B cell (primary cell): ENCODE results near the gene ABCC5. TPM values are rescaled to one million over a fixed set of nuclear protein-coding genes. Genes with fewer than 3 reads are reported as not detected.

ENCODE experiments used
- ATAC-seq: fragments of 200-7000 bp; cut with Tn5 transposase; one replicate; pipeline ENCODE4 v1.10.0; 2021; ENCODE audit warnings: low read depth, mild to moderate bottlenecking, moderate number of reproducible peaks, moderate library complexity
- CTCF ChIA-PET: fragments of 350-600 bp; sonication (Branson Sonifier 250); formaldehyde crosslinking; loops from one replicate; lab custom pipeline; 2021; ENCODE audit warnings: antibody characterized with exemption, inconsistent platforms; lab: Charles Lee
- POLR2A ChIA-PET: fragments of 350-600 bp; sonication (Branson Sonifier 250); formaldehyde crosslinking; loops from one replicate; lab custom pipeline; 2021; ENCODE audit warnings: antibody characterized with exemption; lab: Charles Lee
- DNase-seq: peaks from one replicate; pipeline ENCODE4 v3.0.0; 2013
- H2AFZ ChIP-seq: 2 replicates; pipeline ENCODE4 v1.6.1; 2012; ENCODE audit warnings: mild to moderate bottlenecking, low read depth, low read length; ENCODE audit not compliant: insufficient read depth, poor library complexity, severe bottlenecking
- H3K27ac ChIP-seq, 2 donors: 1 replicate in 1 of 2; 2 replicates in 1 of 2; pipeline ENCODE4 v1.5.1; 2012 to 2013; ENCODE audit warnings: low read length in 2 of 2, mild to moderate bottlenecking in 2 of 2, moderate library complexity in 1 of 2
- H3K27me3 ChIP-seq, 4 experiments: fragments of 200-600 bp in 1 of 4; sonication (generic) in 1 of 4; replicated peaks in 1 of 4; 1 replicate in 2 of 4; 2 replicates in 2 of 4; pipeline versions ENCODE4 v1.6.1 to v1.7.0; 2013 to 2016; ENCODE audit warnings: low read length in 3 of 4, mild to moderate bottlenecking in 2 of 4, mixed read lengths in 1 of 4, moderate library complexity in 1 of 4; ENCODE audit not compliant: insufficient read depth in 4 of 4, control insufficient read depth in 3 of 4; ENCODE audit errors: control extremely low read depth in 1 of 4
- H3K36me3 ChIP-seq, 2 experiments: replicated peaks in 1 of 2; 1 replicate in 1 of 2; 2 replicates in 1 of 2; pipeline versions ENCODE4 v1.6.1 to v1.7.1; 2013; ENCODE audit warnings: low read length in 1 of 2; ENCODE audit not compliant: insufficient read depth in 2 of 2, control insufficient read depth in 1 of 2; ENCODE audit errors: control extremely low read depth in 1 of 2, extremely low read depth in 1 of 2
- H3K4me1 ChIP-seq, 2 donors: fragments of 200-600 bp in 1 of 2; sonication (generic) in 1 of 2; 1 replicate in 1 of 2; 2 replicates in 1 of 2; pipeline versions ENCODE4 v1.5.1 to v1.6.1; 2013 to 2017; ENCODE audit warnings: low read length in 2 of 2; ENCODE audit not compliant: control insufficient read depth in 2 of 2, insufficient read depth in 2 of 2
- H3K4me2 ChIP-seq: replicated peaks from 2 replicates; pipeline ENCODE3; 2012; ENCODE audit warnings: mild to moderate bottlenecking, low read depth, low read length; ENCODE audit not compliant: poor library complexity, severe bottlenecking
- H3K4me3 ChIP-seq, 5 experiments: fragments of 200-600 bp in 1 of 5; sonication (generic) in 1 of 5; 1 replicate in 3 of 5; 2 replicates in 2 of 5; pipeline versions ENCODE4 v1.5.1 to v1.7.0; 2011 to 2016; ENCODE audit warnings: low read length in 4 of 5, mild to moderate bottlenecking in 4 of 5, low read depth in 2 of 5, control low read depth in 1 of 5, moderate library complexity in 1 of 5; ENCODE audit not compliant: insufficient read depth in 1 of 5; ENCODE audit errors: control extremely low read depth in 1 of 5, extremely low read depth in 1 of 5
- H3K79me2 ChIP-seq: fragments of 200-600 bp; sonication (generic); one replicate; pipeline ENCODE4 v1.6.0; 2016; ENCODE audit warnings: low read length; ENCODE audit not compliant: control insufficient read depth, insufficient read depth
- H3K9ac ChIP-seq: fragments of 200-600 bp; sonication (generic); 2 replicates; pipeline ENCODE4 v1.6.1; 2017; ENCODE audit warnings: mild to moderate bottlenecking, low read length, moderate library complexity
- H3K9me3 ChIP-seq, 3 donors: one replicate each; pipeline versions ENCODE4 v1.6.1 to v1.7.1; 2013; ENCODE audit warnings: low read length in 2 of 3; ENCODE audit not compliant: control insufficient read depth in 2 of 3, insufficient read depth in 1 of 3; ENCODE audit errors: control extremely low read depth in 1 of 3
- H4K20me1 ChIP-seq: 2 replicates; pipeline ENCODE4 v1.6.0; 2012; ENCODE audit warnings: mild to moderate bottlenecking, low read length; ENCODE audit not compliant: insufficient read depth, control insufficient read depth, poor library complexity, severe bottlenecking
- H3K27ac Mint-ChIP-seq: one replicate; pipeline ENCODE4 v1.8.0; 2021; ENCODE audit warnings: mixed read lengths
- H3K27me3 Mint-ChIP-seq: one replicate; pipeline ENCODE4 v1.8.0; 2021; ENCODE audit warnings: mixed read lengths
- H3K4me1 Mint-ChIP-seq: one replicate; pipeline ENCODE4 v1.8.0; 2021; ENCODE audit warnings: mixed read lengths
- H3K4me3 Mint-ChIP-seq: one replicate; pipeline ENCODE4 v1.8.0; 2021; ENCODE audit warnings: mixed read lengths
- H3K9me3 Mint-ChIP-seq: one replicate; pipeline ENCODE4 v1.8.0; 2022; ENCODE audit warnings: mixed read lengths; ENCODE audit not compliant: insufficient read depth
- CTCF ChIP-seq: fragments of 200-600 bp; IDR thresholded peaks from one replicate; pipeline ENCODE4 v1.8.0; 2022; ENCODE audit warnings: antibody characterized with exemption, mild to moderate bottlenecking
- EZH2 ChIP-seq: IDR thresholded peaks from 2 replicates; pipeline ENCODE4 v1.6.1; 2012; ENCODE audit warnings: borderline replicate concordance, low read depth, mild to moderate bottlenecking, moderate library complexity, low read length; ENCODE audit not compliant: insufficient read depth, poor library complexity, severe bottlenecking
- WGBS: methylation state at CpG from one replicate; pipeline ENCODE4 v1.1.5; 2013; ENCODE audit warnings: missing lambda C conversion rate; ENCODE audit not compliant: insufficient coverage; 5-methylcytosine and 5-hydroxymethylcytosine counted together
- intact Hi-C: fragments of 100-400 bp; cut with micrococcal nuclease; formaldehyde crosslinking; loops from one replicate; pipeline ENCODE4 v1.10.0; 2022
- polyA plus RNA-seq: library from polyadenylated mRNA; depleted of rRNA; stranded (reverse); fragments of >200 nt; gene quantifications from 2 replicates; pipeline ENCODE4 v1.2.3, GENCODE V29; 2012
- total RNA-seq, 2 donors: library from RNA; stranded (reverse); fragments of 120-200 nt in 1 of 2; gene quantifications; 1 replicate in 1 of 2; 2 replicates in 1 of 2; pipeline versions ENCODE4 v1.2.3 to v1.2.4, GENCODE V29; 2013 to 2022

The ABCC5 gene
- total and polyA plus RNA-seq, 2 donors (not counting 1 experiment from before 2014, with no cell fraction given) = 13.4 to 29.5 TPM

- no peaks in the 10 kb centered on the region for H3K27me3 ChIP-seq
- ChIA-PET CTCF (interaction anchor here (0.7 to 5.6 kb wide), 15 partner anchors 10 to 299 kb away, joined by 3 to 84 read pairs (median 3); partner anchors contain the start of genes EIF2B5 and PARL), POLR2A (interaction anchor here (1.0 kb wide), 1 partner anchor 122 kb away, joined by 3 read pairs; no protein-coding TSS in a partner anchor)
- H3K4me2 ChIP-seq = peak overlapping the region; percentile 85
- intact Hi-C loops = loop anchor here (1.0 to 5.0 kb wide), 9 partner anchors 112 to 796 kb away; partner anchors contain the start of genes EIF2B5, PARL, PSMD2 and VPS8
- H4K20me1 ChIP-seq = no peaks in the 10 kb centered on the region
- WGBS = 32% methylated on average over 57 of the region's 57 CpGs
- no peaks in the 10 kb centered on the region for H3K36me3 ChIP-seq
- Mint-ChIP-seq H3K27ac (peak overlapping the region; percentile 94), H3K27me3 (peaks cover 15% of the 10 kb centered on the region), H3K9me3 (no peaks in the 10 kb centered on the region), H3K4me1 (peaks cover 20% of the 10 kb centered on the region), H3K4me3 (peak overlapping the region; percentile 100)
- H3K79me2 ChIP-seq = peaks cover 11% of the 10 kb centered on the region
- H3K4me3 ChIP-seq = peak overlapping the region; percentile 73 to 99 (median 93)
- ATAC-seq (peak; percentile 74), DNase-seq (peak; percentile 83)
- H2AFZ ChIP-seq = peak overlapping the region; percentile 100
- H3K4me1 ChIP-seq = peaks cover 10 to 13% of the 10 kb centered on the region in 2 donors
- H3K9me3 ChIP-seq = no peaks in the 10 kb centered on the region
- peak overlapping the region in 1 of 2 donors; percentile 10 for H3K27ac ChIP-seq
- peak overlapping the region; percentile 95 for H3K9ac ChIP-seq
- TF ChIP-seq CTCF (peak; percentile 99), EZH2 (no peak)
These were observed 643 bp downstream of the ABCC5 start for GRCh38 chr3:184016811-184017671.
